Astrocyte of the spinal cord (primary cell): ENCODE results near the gene IVL.

Source experiments
- DNase-seq: peaks from one replicate; pipeline ENCODE4 v3.0.0; 2011; ENCODE audit warnings: low read depth, low spot score
- H3K4me3 ChIP-seq: 2 replicates; pipeline ENCODE4 v1.5.1; 2011; ENCODE audit warnings: low read depth, mild to moderate bottlenecking, low read length, moderate library complexity
- CTCF ChIP-seq: IDR thresholded peaks from 2 replicates; pipeline ENCODE4 v1.5.1; 2012; ENCODE audit warnings: low read depth, mild to moderate bottlenecking, low read length, inconsistent platforms
- in situ Hi-C: cut with HindIII; loops from 2 replicates; pipeline ENCODE4 v1.10.0; 2017; ENCODE audit warnings: low sequenced_read_pairs

IVL gene

GRCh38 chr1:152907686-152908601, at the start of gene IVL:
Gene IVL, plus strand, starts transcription at chr1:152908546. Its CDS starts 1,252 bp downstream, at chr1:152909798.
- in situ Hi-C loops, result no loop called here
- DNase-seq, result no peak
- H3K4me3 ChIP-seq, result no peak within 1 kb of the TSS
- no peak for TF ChIP-seq CTCF

- in situ Hi-C loops, result no loop called here
- H3K4me3 ChIP-seq, result no peak within 1 kb of the TSS
- no peak for DNase-seq
- TF ChIP-seq CTCF, result no peak
Observed at GRCh38 chr1:152859696-152860095, 48.6 kb upstream of the IVL start, which contains the start of gene LCE7A. Gene LCE7A, plus strand, starts transcription at chr1:152859996. Its CDS starts 702 bp downstream, at chr1:152860698.

DNA sequence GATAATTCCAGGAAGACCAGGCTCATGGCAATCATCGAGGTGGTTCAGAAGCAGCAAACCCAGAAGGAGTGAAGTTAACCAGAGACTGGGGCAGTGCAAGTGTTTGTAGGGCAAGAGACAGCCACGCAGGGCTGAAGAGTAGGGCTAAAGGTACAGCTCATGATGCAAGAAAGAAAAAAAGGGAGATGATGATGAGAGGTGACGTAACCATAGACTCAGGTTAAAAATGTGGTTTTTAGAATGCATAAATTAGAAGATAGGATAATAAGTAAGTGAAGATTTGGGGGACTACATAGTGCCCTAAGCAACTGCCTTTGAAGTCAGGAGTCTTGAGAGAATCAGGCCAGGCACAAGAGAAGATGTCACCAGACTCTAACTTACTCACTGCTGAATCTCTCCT, 48.2 kb upstream of the IVL start:
- in situ Hi-C loops, result no loop called here
- no peak for TF ChIP-seq CTCF
- no peak overlapping the region for H3K4me3 ChIP-seq
- no peak for DNase-seq

GRCh38 chr1:152861374-152861773, 47.0 kb upstream of the IVL start:
- DNase-seq, result no peak
- H3K4me3 ChIP-seq, result no peak overlapping the region
- in situ Hi-C loops, result no loop called here
- TF ChIP-seq CTCF, result no peak

- no peak overlapping the region for H3K4me3 ChIP-seq
- no peak for TF ChIP-seq CTCF
Observed at GRCh38 chr1:152864443-152864842, 43.9 kb upstream of the IVL start.

GRCh38 chr1:152866321-152866720, 42.0 kb upstream of the IVL start:
- in situ Hi-C loops, result no loop called here
- DNase-seq, result no peak
- H3K4me3 ChIP-seq, result no peak overlapping the region
- no peak for TF ChIP-seq CTCF

More at GRCh38 chr1:152864443-152864842, 43.9 kb upstream of the IVL start:
- in situ Hi-C loops, result no loop called here
- no peak for DNase-seq
